Measurements from ENCODE around the gene PPP1R16B.
"Not testable (repeated sequence)": the region's sequence is repeated elsewhere in the genome, so short reads cannot be mapped to it uniquely, and the experiment has no call there.

Gene PPP1R16B

GRCh38 chr20:38939686-38940085, 134.2 kb downstream of the PPP1R16B start:
- no peak for DNase-seq

- no peak for DNase-seq
These were observed 135.1 kb downstream of the PPP1R16B start for GRCh38 chr20:38940644-38941043.

- no peak for DNase-seq
These were observed 136.4 kb downstream of the PPP1R16B start for GRCh38 chr20:38941726-38942389.

GRCh38 chr20:38945012-38945411, 139.5 kb downstream of the PPP1R16B start:
- DNase-seq = no peak

GRCh38 chr20:38946836-38947235, 141.3 kb downstream of the PPP1R16B start:
- DNase-seq = no peak

- DNase-seq = no peak
These were observed 142.4 kb downstream of the PPP1R16B start for GRCh38 chr20:38947931-38948362.

GRCh38 chr20:38950254-38950653, 144.8 kb downstream of the PPP1R16B start:
- DNase-seq = no peak

- no peak for DNase-seq
These were observed 146.1 kb downstream of the PPP1R16B start for GRCh38 chr20:38951611-38952010.

GRCh38 chr20:38952153-38952552, 146.7 kb downstream of the PPP1R16B start:
- no peak for DNase-seq

GRCh38 chr20:38953630-38954340, 148.3 kb downstream of the PPP1R16B start:
- no peak for DNase-seq

GRCh38 chr20:38957235-38957876, 151.9 kb downstream of the PPP1R16B start:
- no peak for DNase-seq

- DNase-seq = no peak
These were observed 152.5 kb downstream of the PPP1R16B start for GRCh38 chr20:38957915-38958485.

- not testable (repeated sequence) for DNase-seq
These were observed 154.7 kb downstream of the PPP1R16B start for GRCh38 chr20:38960187-38960687.

- DNase-seq = no peak
These were observed 156.1 kb downstream of the PPP1R16B start for GRCh38 chr20:38961530-38962043.

- DNase-seq = peak; percentile 91
These were observed 156.8 kb downstream of the PPP1R16B start, which contains the start of gene DHX35 for GRCh38 chr20:38962044-38962927. Gene DHX35, plus strand, starts transcription at chr20:38962344. Its CDS starts 24 bp downstream, at chr20:38962368.

- no peak for DNase-seq
These were observed 157.5 kb downstream of the PPP1R16B start for GRCh38 chr20:38962928-38963401.

- no peak for DNase-seq
These were observed 158.2 kb downstream of the PPP1R16B start for GRCh38 chr20:38963745-38964144.

- DNase-seq = no peak
These were observed 159.8 kb downstream of the PPP1R16B start for GRCh38 chr20:38965264-38965663.

- no peak for DNase-seq
These were observed 162.6 kb downstream of the PPP1R16B start for GRCh38 chr20:38968090-38968489.

GRCh38 chr20:38969708-38970107, 164.2 kb downstream of the PPP1R16B start:
- DNase-seq = no peak

GRCh38 chr20:38970302-38970701, 164.8 kb downstream of the PPP1R16B start:
- DNase-seq = no peak

All from NCI-H2081 treated with DMSO at 0.1 percent for 48 hours (cell line).